Measurements from ENCODE around the gene ENDOD1. TPM values are rescaled to one million over a fixed set of nuclear protein-coding genes. Genes with fewer than 3 reads are reported as not detected.

Gene ENDOD1
- total RNA-seq, 1 experiment from 2014 or later: 32.1 TPM

GRCh38 chr11:95104121-95104830 is 14.6 kb downstream of the ENDOD1 start:
- no peaks in the 10 kb centered on the region for H3F3A ChIP-seq (ENCODE audit: low read length, unreplicated experiment)
- H3K36me3 ChIP-seq (ENCODE audit: low read depth, low read length): no peaks in the 10 kb centered on the region
- no peak overlapping the region for H3K27ac ChIP-seq (ENCODE audit: low read length)
- CTCF ChIA-PET: no interaction called here
- intact Hi-C loops (cut with micrococcal nuclease): no loop called here
- TF ChIP-seq CTCF (conservative IDR thresholded peaks at IDR 0.05; ENCODE audit: low read depth, low read length) (no peak), EZH2 (IDR thresholded peaks at IDR 0.05; ENCODE audit: low read length, unreplicated experiment) (no peak), EZH2phosphoT487 (IDR thresholded peaks at IDR 0.05; ENCODE audit: borderline replicate concordance, low read length) (no peak)
- peaks cover 29% of the 10 kb centered on the region for H3K4me1 ChIP-seq (ENCODE audit: insufficient read depth, low read length)
- H3K27me3 ChIP-seq (ENCODE audit: low read length): no peaks in the 10 kb centered on the region
- no TSS peak for BruUV-seq (replicated peaks)
- no peaks in the 10 kb centered on the region for H3K9me2 ChIP-seq (replicated peaks; ENCODE audit: low read length)
- H4K20me1 ChIP-seq (ENCODE audit: low read length): no peaks in the 10 kb centered on the region
- ATAC-seq (no peak), DNase-seq (peak; percentile 39)
- H3K9ac ChIP-seq (ENCODE audit: low read length): no peak overlapping the region
- POLR2A ChIA-PET (ENCODE audit: unreplicated experiment): no interaction called here
- no peak overlapping the region for H3K4me3 ChIP-seq (ENCODE audit: low read length)
- H3K9me3 ChIP-seq (ENCODE audit: low read length): no peaks in the 10 kb centered on the region
- H3K4me2 ChIP-seq (ENCODE audit: low read length): no peak overlapping the region
- H2AFZ ChIP-seq (ENCODE audit: low read length): no peak overlapping the region
- H3K79me2 ChIP-seq (ENCODE audit: low read length): 0 out of 2 replicates have a peak, but pooled peaks cover 3% of the 10 kb centered on the region

- no peaks in the 10 kb centered on the region for H3K9me2 ChIP-seq (replicated peaks; ENCODE audit: low read length)
- no TSS peak for BruUV-seq (replicated peaks)
- H3K27me3 ChIP-seq (ENCODE audit: low read length): no peaks in the 10 kb centered on the region
- no peak for ATAC-seq
- no peaks in the 10 kb centered on the region for H4K20me1 ChIP-seq (ENCODE audit: low read length)
- no peaks in the 10 kb centered on the region for H3K9me3 ChIP-seq (ENCODE audit: low read length)
- no peak overlapping the region for H2AFZ ChIP-seq (ENCODE audit: low read length)
- H3K4me3 ChIP-seq (ENCODE audit: low read length): no peak overlapping the region
- no peak for TF ChIP-seq EZH2phosphoT487 (IDR thresholded peaks at IDR 0.05; ENCODE audit: borderline replicate concordance, low read length)
- TF ChIP-seq EZH2 (IDR thresholded peaks at IDR 0.05; ENCODE audit: low read length, unreplicated experiment): no peak
- TF ChIP-seq CTCF (conservative IDR thresholded peaks at IDR 0.05; ENCODE audit: low read depth, low read length): no peak
- CTCF ChIA-PET: no interaction called here
- H3K36me3 ChIP-seq (ENCODE audit: low read depth, low read length): no peaks in the 10 kb centered on the region
- H3F3A ChIP-seq (ENCODE audit: low read length, unreplicated experiment): no peaks in the 10 kb centered on the region
- 0 out of 2 replicates have a peak, but pooled peaks cover 3% of the 10 kb centered on the region for H3K79me2 ChIP-seq (ENCODE audit: low read length)
- H3K4me1 ChIP-seq (ENCODE audit: insufficient read depth, low read length): peaks cover 30% of the 10 kb centered on the region
- POLR2A ChIA-PET (ENCODE audit: unreplicated experiment): no interaction called here
- H3K27ac ChIP-seq (ENCODE audit: low read length): no peak overlapping the region
- no peak overlapping the region for H3K4me2 ChIP-seq (ENCODE audit: low read length)
- no peak for DNase-seq
- no peak overlapping the region for H3K9ac ChIP-seq (ENCODE audit: low read length)
- intact Hi-C loops (cut with micrococcal nuclease): no loop called here
These were observed 15.2 kb downstream of the ENDOD1 start for GRCh38 chr11:95104856-95105255.

- no peaks in the 10 kb centered on the region for H3K9me2 ChIP-seq (replicated peaks; ENCODE audit: low read length)
- peak overlapping the region; percentile 66 for H2AFZ ChIP-seq (ENCODE audit: low read length)
- intact Hi-C loops (cut with micrococcal nuclease): loop anchor here (1.0 kb wide), 2 partner anchors 26 to 43 kb away; no protein-coding TSS in a partner anchor
- peak overlapping the region; percentile 66 for H3K9ac ChIP-seq (ENCODE audit: low read length)
- no peaks in the 10 kb centered on the region for H4K20me1 ChIP-seq (ENCODE audit: low read length)
- ChIA-PET POLR2A (ENCODE audit: unreplicated experiment) (interaction anchor here (0.5 to 0.7 kb wide), 6 partner anchors 21 to 1172 kb away, joined by 3 to 7 read pairs (median 3); partner anchors contain the start of genes CWC15 and KDM4D), CTCF (interaction anchor here (0.5 to 1.4 kb wide), 5 partner anchors 16 to 728 kb away, joined by 3 to 4 read pairs (median 3); no protein-coding TSS in a partner anchor)
- DNase-seq: peak; percentile 90
- peaks cover 30% of the 10 kb centered on the region for H3K4me1 ChIP-seq (ENCODE audit: insufficient read depth, low read length)
- H3K27ac ChIP-seq (ENCODE audit: low read length): peak overlapping the region; percentile 84
- no peaks in the 10 kb centered on the region for H3F3A ChIP-seq (ENCODE audit: low read length, unreplicated experiment)
- H3K36me3 ChIP-seq (ENCODE audit: low read depth, low read length): no peaks in the 10 kb centered on the region
- H3K27me3 ChIP-seq (ENCODE audit: low read length): no peaks in the 10 kb centered on the region
- H3K4me3 ChIP-seq (ENCODE audit: low read length): peak overlapping the region; percentile 58
- H3K4me2 ChIP-seq (ENCODE audit: low read length): peak overlapping the region; percentile 81
- no peaks in the 10 kb centered on the region for H3K79me2 ChIP-seq (ENCODE audit: low read length)
- ATAC-seq: peak; percentile 93
- H3K9me3 ChIP-seq (ENCODE audit: low read length): no peaks in the 10 kb centered on the region
- no TSS peak for BruUV-seq (replicated peaks)
- TF ChIP-seq CTCF (conservative IDR thresholded peaks at IDR 0.05; ENCODE audit: low read depth, low read length) (no peak), EZH2phosphoT487 (IDR thresholded peaks at IDR 0.05; ENCODE audit: borderline replicate concordance, low read length) (no peak), EZH2 (IDR thresholded peaks at IDR 0.05; ENCODE audit: low read length, unreplicated experiment) (no peak)
These were observed 18.5 kb downstream of the ENDOD1 start for GRCh38 chr11:95108159-95108611.
